ENCODE measurements around the gene HK2. TPM values are rescaled to one million over a fixed set of nuclear protein-coding genes. Genes with fewer than 3 reads are reported as not detected.
A peak's percentile ranks its signal among the peaks of the same experiment; 100 is the strongest.
"Not testable (repeated sequence)": the region's sequence is repeated elsewhere in the genome, so short reads cannot be mapped to it uniquely, and the experiment has no call there.

The HK2 gene
- total RNA-seq, 1 donor from 2014 or later, result 3.8 TPM

- ATAC-seq; intact Hi-C loops (cut with micrococcal nuclease): not testable (repeated sequence)
- peak; percentile 50 for DNase-seq
These were observed 386 bp downstream of the HK2 start for GRCh38 chr2:74834234-74834791.

GRCh38 chr2:74834792-74835755, 1.1 kb downstream of the HK2 start:
- ATAC-seq (peak; percentile 50), DNase-seq (peak; percentile 54)
- intact Hi-C loops (cut with micrococcal nuclease), result no loop called here

- intact Hi-C loops (cut with micrococcal nuclease), result no loop called here
- DNase-seq (no peak), ATAC-seq (no peak)
These were observed 2.1 kb downstream of the HK2 start for GRCh38 chr2:74835831-74836674.

GRCh38 chr2:74836675-74837401, 2.9 kb downstream of the HK2 start:
- no peak for ATAC-seq
- intact Hi-C loops (cut with micrococcal nuclease), result no loop called here
- no peak for DNase-seq

GRCh38 chr2:74841641-74842040, 7.7 kb downstream of the HK2 start:
- DNase-seq (peak; percentile 71), ATAC-seq (peak; percentile 82)
- intact Hi-C loops (cut with micrococcal nuclease), result no loop called here

- ATAC-seq (no peak), DNase-seq (no peak)
- intact Hi-C loops (cut with micrococcal nuclease), result no loop called here
These were observed 9.5 kb downstream of the HK2 start for GRCh38 chr2:74843433-74843832.

- no peak for DNase-seq
- intact Hi-C loops (cut with micrococcal nuclease), result no loop called here
- no peak for ATAC-seq
These were observed 10.0 kb downstream of the HK2 start for GRCh38 chr2:74843899-74844298.

- DNase-seq (no peak), ATAC-seq (no peak)
- intact Hi-C loops (cut with micrococcal nuclease), result no loop called here
These were observed 10.8 kb downstream of the HK2 start for GRCh38 chr2:74844752-74845151.

GRCh38 chr2:74845217-74845751, 11.4 kb downstream of the HK2 start:
- intact Hi-C loops (cut with micrococcal nuclease), result no loop called here

GRCh38 chr2:74845991-74846390, 12.1 kb downstream of the HK2 start:
- ATAC-seq, result no peak
- DNase-seq, result no peak
- intact Hi-C loops (cut with micrococcal nuclease), result no loop called here

More at GRCh38 chr2:74845217-74845751, 11.4 kb downstream of the HK2 start:
- ATAC-seq, result peak; percentile 80
- DNase-seq, result peak; percentile 78

GRCh38 chr2:74846481-74846880, 12.6 kb downstream of the HK2 start:
- ATAC-seq (no peak), DNase-seq (no peak)
- intact Hi-C loops (cut with micrococcal nuclease), result no loop called here

- DNase-seq (no peak), ATAC-seq (no peak)
- intact Hi-C loops (cut with micrococcal nuclease), result no loop called here
These were observed 13.3 kb downstream of the HK2 start for GRCh38 chr2:74847070-74847858.

- intact Hi-C loops (cut with micrococcal nuclease), result no loop called here
- peak; percentile 41 for ATAC-seq
- peak; percentile 60 for DNase-seq
These were observed 15.4 kb downstream of the HK2 start for GRCh38 chr2:74849228-74849892.

GRCh38 chr2:74850496-74851190, 16.7 kb downstream of the HK2 start:
- no peak for ATAC-seq
- intact Hi-C loops (cut with micrococcal nuclease), result no loop called here
- no peak for DNase-seq

- intact Hi-C loops (cut with micrococcal nuclease), result no loop called here
- DNase-seq (no peak), ATAC-seq (no peak)
These were observed 17.3 kb downstream of the HK2 start for GRCh38 chr2:74851191-74851566.

GRCh38 chr2:74853360-74853759, 19.4 kb downstream of the HK2 start:
- ATAC-seq; intact Hi-C loops (cut with micrococcal nuclease); DNase-seq: not testable (repeated sequence)

- intact Hi-C loops (cut with micrococcal nuclease), result no loop called here
- ATAC-seq (no peak), DNase-seq (no peak)
These were observed 20.5 kb downstream of the HK2 start for GRCh38 chr2:74854401-74854800.
